Measurements from ENCODE around the gene RAF1.

The RAF1 gene

DNA sequence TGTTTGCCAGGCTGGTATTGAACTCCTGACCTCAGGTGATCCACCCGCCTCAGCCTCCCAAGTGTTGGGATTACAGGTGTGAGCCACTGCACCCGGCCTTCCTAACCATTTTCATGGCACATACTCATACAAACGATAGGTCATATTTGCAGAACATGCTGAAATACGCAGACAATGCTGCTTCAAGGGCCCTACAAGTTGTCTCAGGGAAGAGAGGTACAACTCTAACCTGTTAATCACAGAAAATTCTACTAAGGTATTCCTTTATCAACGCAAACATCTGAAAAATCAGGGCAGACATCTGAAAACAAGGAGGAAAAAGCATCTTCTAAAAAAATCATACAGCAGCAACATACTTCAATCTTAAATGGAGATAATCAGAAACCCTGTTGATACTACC is 39.9 kb downstream of the RAF1 start:
- H3K27ac ChIP-seq (ENCODE audit: low read depth, low read length) = no peak overlapping the region
- TF ChIP-seq EZH2phosphoT487 (conservative IDR thresholded peaks at IDR 0.05; ENCODE audit: low read length) = no peak
- TF ChIP-seq, protein P1, sequence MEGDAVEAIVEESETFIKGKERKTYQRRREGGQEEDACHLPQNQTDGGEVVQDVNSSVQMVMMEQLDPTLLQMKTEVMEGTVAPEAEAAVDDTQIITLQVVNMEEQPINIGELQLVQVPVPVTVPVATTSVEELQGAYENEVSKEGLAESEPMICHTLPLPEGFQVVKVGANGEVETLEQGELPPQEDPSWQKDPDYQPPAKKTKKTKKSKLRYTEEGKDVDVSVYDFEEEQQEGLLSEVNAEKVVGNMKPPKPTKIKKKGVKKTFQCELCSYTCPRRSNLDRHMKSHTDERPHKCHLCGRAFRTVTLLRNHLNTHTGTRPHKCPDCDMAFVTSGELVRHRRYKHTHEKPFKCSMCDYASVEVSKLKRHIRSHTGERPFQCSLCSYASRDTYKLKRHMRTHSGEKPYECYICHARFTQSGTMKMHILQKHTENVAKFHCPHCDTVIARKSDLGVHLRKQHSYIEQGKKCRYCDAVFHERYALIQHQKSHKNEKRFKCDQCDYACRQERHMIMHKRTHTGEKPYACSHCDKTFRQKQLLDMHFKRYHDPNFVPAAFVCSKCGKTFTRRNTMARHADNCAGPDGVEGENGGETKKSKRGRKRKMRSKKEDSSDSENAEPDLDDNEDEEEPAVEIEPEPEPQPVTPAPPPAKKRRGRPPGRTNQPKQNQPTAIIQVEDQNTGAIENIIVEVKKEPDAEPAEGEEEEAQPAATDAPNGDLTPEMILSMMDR (IDR thresholded peaks at IDR 0.05; ENCODE audit: insufficient read depth, low read length, poor library complexity, severe bottlenecking) = no peak
- no peaks in the 10 kb centered on the region for H3K9me2 ChIP-seq (replicated peaks; ENCODE audit: insufficient read depth, low read length)
- peaks cover 15% of the 10 kb centered on the region for H4K20me1 ChIP-seq (ENCODE audit: low read depth, low read length)
- H3K79me2 ChIP-seq (ENCODE audit: insufficient read depth, low read length) = peaks cover 97% of the 10 kb centered on the region
- H3K27me3 ChIP-seq (ENCODE audit: low read length) = no peaks in the 10 kb centered on the region
- H3F3A ChIP-seq (ENCODE audit: insufficient read depth) = peaks cover 3% of the 10 kb centered on the region
- no peaks in the 10 kb centered on the region for H3K9me3 ChIP-seq (ENCODE audit: insufficient read depth, low read length)
- no peak overlapping the region for H3K9ac ChIP-seq (ENCODE audit: low read length)
- H3K36me3 ChIP-seq (ENCODE audit: low read length) = no peaks in the 10 kb centered on the region
- no peak overlapping the region for H2AFZ ChIP-seq (ENCODE audit: low read depth, low read length, severe bottlenecking)
- no peak overlapping the region for H3K4me3 ChIP-seq (ENCODE audit: insufficient read depth, low read length, poor library complexity, severe bottlenecking)
- no peak overlapping the region for H3K4me2 ChIP-seq (ENCODE audit: low read depth, low read length, poor library complexity, severe bottlenecking)

DNA sequence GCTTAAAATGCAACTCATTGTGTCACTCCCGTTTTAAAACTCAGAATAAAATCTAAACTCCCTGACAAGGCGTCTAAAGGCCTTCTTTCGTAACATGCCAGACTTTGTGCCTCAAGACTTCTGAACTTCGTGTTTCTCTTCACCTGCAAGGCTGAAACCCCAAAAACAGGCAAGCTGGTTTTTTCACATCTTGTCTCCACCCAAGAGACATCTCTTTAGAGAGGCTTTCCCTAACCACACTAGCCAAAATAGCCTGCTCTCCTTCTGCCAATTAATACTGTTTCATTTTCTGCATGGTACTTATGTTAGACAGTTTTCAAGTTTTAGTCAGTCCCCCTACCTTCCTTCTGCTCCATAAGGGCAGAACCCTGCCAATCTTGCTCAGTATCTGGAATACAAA is 41.6 kb downstream of the RAF1 start:
- Histone ChIP-seq H3K9ac (ENCODE audit: low read length) (no peak overlapping the region), H3K27ac (ENCODE audit: low read depth, low read length) (no peak overlapping the region), H3K79me2 (ENCODE audit: insufficient read depth, low read length) (peaks cover 94% of the 10 kb centered on the region), H3K4me3 (ENCODE audit: insufficient read depth, low read length, poor library complexity, severe bottlenecking) (no peak overlapping the region), H2AFZ (ENCODE audit: low read depth, low read length, severe bottlenecking) (no peak overlapping the region), H3K9me3 (ENCODE audit: insufficient read depth, low read length) (no peaks in the 10 kb centered on the region), H3K9me2 (replicated peaks; ENCODE audit: insufficient read depth, low read length) (no peaks in the 10 kb centered on the region), H4K20me1 (ENCODE audit: low read depth, low read length) (peaks cover 12% of the 10 kb centered on the region), H3K27me3 (ENCODE audit: low read length) (no peaks in the 10 kb centered on the region), H3K36me3 (ENCODE audit: low read length) (peaks cover 5% of the 10 kb centered on the region; the same call in 1 of the 2 replicates), H3K4me2 (ENCODE audit: low read depth, low read length, poor library complexity, severe bottlenecking) (no peak overlapping the region), H3F3A (ENCODE audit: insufficient read depth) (peaks cover 3% of the 10 kb centered on the region; the same call in 1 of the 2 replicates)
- TF ChIP-seq, protein P1 (IDR thresholded peaks at IDR 0.05; ENCODE audit: insufficient read depth, low read length, poor library complexity, severe bottlenecking) = no peak
- no peak for TF ChIP-seq EZH2phosphoT487 (conservative IDR thresholded peaks at IDR 0.05; ENCODE audit: low read length)

GRCh38 chr3:12620729-12621128 is 43.2 kb downstream of the RAF1 start:
- H3K9me2 ChIP-seq (replicated peaks; ENCODE audit: insufficient read depth, low read length) = no peaks in the 10 kb centered on the region
- H3K4me2 ChIP-seq (ENCODE audit: low read depth, low read length, poor library complexity, severe bottlenecking) = no peak overlapping the region
- peaks cover 91% of the 10 kb centered on the region for H3K79me2 ChIP-seq (ENCODE audit: insufficient read depth, low read length)
- H3K4me3 ChIP-seq (ENCODE audit: insufficient read depth, low read length, poor library complexity, severe bottlenecking) = no peak overlapping the region
- H3K9ac ChIP-seq (ENCODE audit: low read length) = no peak overlapping the region
- no peaks in the 10 kb centered on the region for H3K9me3 ChIP-seq (ENCODE audit: insufficient read depth, low read length)
- peaks cover 10% of the 10 kb centered on the region; the same call in 1 of the 2 replicates for H3K36me3 ChIP-seq (ENCODE audit: low read length)
- peaks cover 7% of the 10 kb centered on the region for H4K20me1 ChIP-seq (ENCODE audit: low read depth, low read length)
- H3F3A ChIP-seq (ENCODE audit: insufficient read depth) = peaks cover 3% of the 10 kb centered on the region; the same call in 1 of the 2 replicates
- no peak overlapping the region for H3K27ac ChIP-seq (ENCODE audit: low read depth, low read length)
- no peak overlapping the region for H2AFZ ChIP-seq (ENCODE audit: low read depth, low read length, severe bottlenecking)
- TF ChIP-seq, protein P1 (IDR thresholded peaks at IDR 0.05; ENCODE audit: insufficient read depth, low read length, poor library complexity, severe bottlenecking) = no peak
- no peak for TF ChIP-seq EZH2phosphoT487 (conservative IDR thresholded peaks at IDR 0.05; ENCODE audit: low read length)
- no peaks in the 10 kb centered on the region for H3K27me3 ChIP-seq (ENCODE audit: low read length)

Measured in SU-DHL-6 (cell line).